Measurements from ENCODE around the gene MRTFA. TPM values are rescaled to one million over a fixed set of nuclear protein-coding genes. Genes with fewer than 3 reads are reported as not detected.

Gene MRTFA
- total RNA-seq, 6 experiments from 2014 or later: 9.3 to 20.6 (median 16.3) TPM

DNA sequence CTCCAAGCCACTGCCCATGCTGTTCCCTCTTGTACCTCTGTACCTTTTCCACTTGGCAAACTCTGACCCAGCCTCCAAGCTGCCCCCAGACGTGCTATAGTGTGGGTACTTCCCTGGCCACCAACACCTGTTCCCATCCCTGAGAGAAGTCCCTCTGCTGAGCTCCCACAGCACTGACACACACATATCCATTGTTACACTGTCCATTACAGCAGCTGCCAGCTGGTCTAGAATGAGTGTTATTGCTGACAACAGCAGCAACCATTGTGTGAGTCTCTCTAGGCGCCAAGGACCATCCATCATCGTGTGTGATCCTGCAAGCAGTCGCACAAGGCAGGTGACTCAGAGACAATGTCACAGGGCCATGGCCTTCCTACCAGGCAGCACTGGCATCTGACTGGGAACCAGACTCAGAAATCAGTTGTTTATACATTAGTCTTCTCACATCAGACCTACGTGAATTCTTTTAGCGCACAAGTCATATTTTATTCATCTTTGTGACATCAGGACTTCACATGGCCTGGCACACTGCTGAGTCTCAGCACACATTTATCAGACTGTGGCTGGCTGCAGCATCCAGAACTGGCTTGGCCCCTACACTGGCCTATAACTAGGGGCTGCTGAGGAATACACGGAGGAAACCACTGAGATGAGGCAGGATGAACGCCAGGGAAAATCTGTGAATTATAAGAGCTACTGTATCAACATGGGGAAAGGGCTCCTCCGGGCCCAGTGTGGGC is 209.8 kb downstream of the MRTFA start:
- Histone ChIP-seq H3K4me1 (no peaks in the 10 kb centered on the region), H3K4me3 (no peak overlapping the region), H3K9me3 (no peaks in the 10 kb centered on the region), H3K27ac (no peak overlapping the region), H3K36me3 (peaks cover 0 to 45% (median 14%) of the 10 kb centered on the region in 4 donors), H3K27me3 (no peaks in the 10 kb centered on the region)
- DNase-seq: no peak
- no peak for ATAC-seq
- 89% methylated on average over 6 of the region's 9 CpGs for WGBS (ENCODE audit: insufficient coverage, low coverage, low lambda C conversion rate, missing lambda C conversion rate)
- TF ChIP-seq, protein P1, sequence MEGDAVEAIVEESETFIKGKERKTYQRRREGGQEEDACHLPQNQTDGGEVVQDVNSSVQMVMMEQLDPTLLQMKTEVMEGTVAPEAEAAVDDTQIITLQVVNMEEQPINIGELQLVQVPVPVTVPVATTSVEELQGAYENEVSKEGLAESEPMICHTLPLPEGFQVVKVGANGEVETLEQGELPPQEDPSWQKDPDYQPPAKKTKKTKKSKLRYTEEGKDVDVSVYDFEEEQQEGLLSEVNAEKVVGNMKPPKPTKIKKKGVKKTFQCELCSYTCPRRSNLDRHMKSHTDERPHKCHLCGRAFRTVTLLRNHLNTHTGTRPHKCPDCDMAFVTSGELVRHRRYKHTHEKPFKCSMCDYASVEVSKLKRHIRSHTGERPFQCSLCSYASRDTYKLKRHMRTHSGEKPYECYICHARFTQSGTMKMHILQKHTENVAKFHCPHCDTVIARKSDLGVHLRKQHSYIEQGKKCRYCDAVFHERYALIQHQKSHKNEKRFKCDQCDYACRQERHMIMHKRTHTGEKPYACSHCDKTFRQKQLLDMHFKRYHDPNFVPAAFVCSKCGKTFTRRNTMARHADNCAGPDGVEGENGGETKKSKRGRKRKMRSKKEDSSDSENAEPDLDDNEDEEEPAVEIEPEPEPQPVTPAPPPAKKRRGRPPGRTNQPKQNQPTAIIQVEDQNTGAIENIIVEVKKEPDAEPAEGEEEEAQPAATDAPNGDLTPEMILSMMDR (IDR thresholded peaks at IDR 0.05): no peak
- no peak for TF ChIP-seq POLR2A (IDR thresholded peaks at IDR 0.05)
- intact Hi-C loops (cut with DNase I): no loop called here

DNA sequence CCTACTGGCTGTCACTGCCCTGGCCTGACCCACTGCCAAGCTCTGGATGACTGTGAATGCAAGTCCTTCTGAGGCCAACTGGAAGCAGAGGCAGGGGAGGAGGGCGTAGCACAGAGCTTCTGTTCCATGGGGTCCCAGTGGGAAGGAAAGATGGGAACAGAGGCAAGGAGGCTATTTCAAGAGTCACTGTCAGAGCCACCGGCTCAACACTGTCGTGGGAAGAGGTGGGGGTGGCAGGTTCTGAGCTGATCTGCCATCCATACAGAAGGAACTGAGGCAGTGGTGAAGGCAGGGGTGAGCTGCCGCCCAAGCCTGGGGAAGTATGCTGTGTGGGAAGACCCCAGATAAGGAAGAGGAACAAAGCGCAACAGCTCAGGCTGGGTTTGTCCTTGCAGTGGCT is 211.4 kb downstream of the MRTFA start:
- no peak overlapping the region for H3K27ac ChIP-seq
- no peaks in the 10 kb centered on the region for H3K4me1 ChIP-seq
- no CpG with 5 or more reads among the region's 5 CpGs for WGBS (ENCODE audit: insufficient coverage, low coverage, low lambda C conversion rate, missing lambda C conversion rate)
- no peak for ATAC-seq
- intact Hi-C loops (cut with DNase I): no loop called here
- no peak for DNase-seq
- H3K27me3 ChIP-seq: no peaks in the 10 kb centered on the region
- H3K9me3 ChIP-seq: no peaks in the 10 kb centered on the region
- TF ChIP-seq POLR2A (IDR thresholded peaks at IDR 0.05): no peak
- TF ChIP-seq, protein P1 (IDR thresholded peaks at IDR 0.05): no peak
- H3K36me3 ChIP-seq: peaks cover 1 to 50% (median 16%) of the 10 kb centered on the region in 4 donors
- H3K4me3 ChIP-seq: no peak overlapping the region

DNA sequence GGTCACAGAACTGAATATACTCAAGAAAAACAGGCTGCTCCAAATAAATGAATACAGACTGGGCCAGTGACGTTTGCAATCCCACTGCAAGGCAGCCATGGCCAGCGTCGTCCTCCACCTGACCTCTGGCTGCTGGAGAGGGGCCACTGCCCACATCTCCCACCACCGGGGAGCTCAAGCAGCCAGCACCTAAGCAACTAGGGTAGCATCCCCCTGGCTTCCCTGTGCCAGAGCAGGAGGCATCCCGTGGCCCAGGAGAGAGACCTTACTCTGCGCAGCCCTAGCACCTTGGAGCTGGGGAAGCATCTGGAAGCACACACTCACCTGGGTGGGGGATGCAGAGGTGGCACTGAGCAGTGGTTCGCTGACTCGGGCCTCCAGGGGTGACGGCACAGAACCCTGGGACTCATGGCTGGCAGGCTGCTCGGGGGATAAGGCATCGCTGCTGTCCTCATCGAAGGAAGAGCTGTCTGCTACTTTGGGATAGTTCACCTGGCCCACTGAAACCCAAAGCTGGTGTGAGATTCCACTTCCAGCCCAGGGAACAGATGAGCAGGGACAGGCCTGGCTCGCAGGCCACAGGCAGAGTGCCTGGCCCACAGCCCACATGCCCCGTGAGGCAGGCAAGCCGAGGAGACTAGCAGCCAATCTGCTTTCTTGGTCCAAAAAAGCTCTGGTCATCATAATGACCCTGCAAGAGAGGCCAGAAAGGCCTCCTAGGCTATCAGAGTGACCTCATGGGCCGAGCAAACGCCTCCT is 212.5 kb downstream of the MRTFA start:
- Histone ChIP-seq H3K27ac (no peak overlapping the region), H3K36me3 (peaks cover 3 to 50% (median 19%) of the 10 kb centered on the region in 4 donors), H3K9me3 (no peaks in the 10 kb centered on the region), H3K27me3 (no peaks in the 10 kb centered on the region), H3K4me3 (no peak overlapping the region), H3K4me1 (no peaks in the 10 kb centered on the region)
- DNase-seq (no peak), ATAC-seq (no peak)
- no CpG with 5 or more reads among the region's 17 CpGs for WGBS (ENCODE audit: insufficient coverage, low coverage, low lambda C conversion rate, missing lambda C conversion rate)
- intact Hi-C loops (cut with DNase I): no loop called here
- TF ChIP-seq, protein P1 (IDR thresholded peaks at IDR 0.05): no peak
- no peak for TF ChIP-seq POLR2A (IDR thresholded peaks at IDR 0.05)

DNA sequence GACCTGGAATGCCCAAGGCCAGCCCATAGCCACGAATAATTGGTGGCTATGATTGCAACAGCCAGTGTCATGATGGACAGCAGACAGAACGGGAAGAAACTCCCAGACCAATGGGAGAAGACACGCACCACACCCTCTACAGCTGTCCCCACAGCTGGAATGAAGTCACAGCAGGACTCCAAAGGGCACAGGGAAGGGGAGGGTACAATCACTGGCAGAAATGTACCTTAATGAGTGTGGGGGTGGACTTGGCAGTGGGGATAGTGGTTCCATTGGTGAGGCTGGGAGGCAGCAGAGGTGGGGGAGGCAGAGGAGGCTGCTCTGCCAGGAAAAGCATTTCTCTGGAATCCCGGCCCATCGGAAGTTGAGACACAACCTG is 213.2 kb downstream of the MRTFA start:
- no peaks in the 10 kb centered on the region for H3K9me3 ChIP-seq
- intact Hi-C loops (cut with DNase I): no loop called here
- H3K4me3 ChIP-seq: no peak overlapping the region
- peaks cover 0 to 45% (median 19%) of the 10 kb centered on the region in 4 donors for H3K36me3 ChIP-seq
- 56% methylated on average over 4 of the region's 5 CpGs for WGBS (ENCODE audit: insufficient coverage, low coverage, low lambda C conversion rate, missing lambda C conversion rate)
- DNase-seq (no peak), ATAC-seq (peak in 1 of 4 donors; percentile 16)
- H3K27ac ChIP-seq: no peak overlapping the region
- H3K27me3 ChIP-seq: no peaks in the 10 kb centered on the region
- TF ChIP-seq POLR2A (IDR thresholded peaks at IDR 0.05): no peak
- TF ChIP-seq, protein P1 (IDR thresholded peaks at IDR 0.05): no peak
- no peaks in the 10 kb centered on the region for H3K4me1 ChIP-seq

All from right lobe of liver (tissue), 6 donors.